Breast epithelium (tissue), 4 donors: ENCODE measurements around the gene CARHSP1. TPM values are rescaled to one million over a fixed set of nuclear protein-coding genes. Genes with fewer than 3 reads are reported as not detected.

Experiments
- DNase-seq, 2 donors: peaks; one replicate each; pipeline ENCODE4 v3.0.0-alpha.2; 2019; ENCODE audit warnings: low spot score in 2 of 2
- H3K27ac ChIP-seq, 2 donors: fragments of 200-600 bp; sonication (generic) in 1 of 2; one replicate each; pipeline ENCODE4 v1.5.1; 2016 to 2019; ENCODE audit warnings: mild to moderate bottlenecking in 1 of 2
- H3K27me3 ChIP-seq, 2 donors: fragments of 200-600 bp; sonication (generic) in 1 of 2; one replicate each; pipeline versions ENCODE4 v1.5.1 to v1.6.0; 2017 to 2019; ENCODE audit warnings: control low read depth in 1 of 2, mild to moderate bottlenecking in 1 of 2
- H3K36me3 ChIP-seq: fragments of 200-600 bp; one replicate; pipeline ENCODE4 v1.5.1; 2019
- H3K4me1 ChIP-seq, 2 donors: fragments of 200-600 bp; sonication (generic); one replicate each; pipeline ENCODE4 v1.5.1; 2016 to 2019; ENCODE audit warnings: control low read depth in 1 of 2
- H3K4me3 ChIP-seq, 3 donors: fragments of 200-600 bp; sonication (generic); 1 replicate in 2 of 3; 2 replicates in 1 of 3; pipeline ENCODE4 v1.5.1; 2016 to 2019; ENCODE audit warnings: mild to moderate bottlenecking in 3 of 3, moderate library complexity in 2 of 3
- H3K9me3 ChIP-seq, 2 donors: fragments of 200-600 bp; sonication (generic) in 1 of 2; one replicate each; pipeline ENCODE4 v1.5.1; 2016 to 2019; ENCODE audit warnings: control low read depth in 1 of 2
- POLR2A ChIP-seq: fragments of 450-650 bp; IDR thresholded peaks from one replicate; pipeline ENCODE4 v1.6.1; 2016; ENCODE audit warnings: antibody characterized with exemption, mild to moderate bottlenecking, moderate library complexity
- POLR2AphosphoS5 ChIP-seq, 3 donors: sonication (generic); formaldehyde crosslinking; IDR thresholded peaks; one replicate each; pipeline ENCODE4 v1.6.1; 2017; ENCODE audit warnings: antibody characterized with exemption in 3 of 3
- intact Hi-C: fragments of 100-400 bp; cut with DNase I; formaldehyde crosslinking; loops from one replicate; pipeline ENCODE4 v1.15.1; 2023; ENCODE audit warnings: low total_unique reads
- total RNA-seq, 3 donors: library from RNA; depleted of rRNA; stranded (reverse); fragments of >200 nt; gene quantifications; one replicate each; pipeline ENCODE4 v1.1.0, GENCODE V29; 2016
- TF ChIP-seq, protein P1 (sequence below), 3 donors: fragments of 450-650 bp; IDR thresholded peaks; one replicate each; pipeline ENCODE4 v1.5.1; 2016 to 2017; ENCODE audit warnings: antibody characterized with exemption in 3 of 3, mild to moderate bottlenecking in 3 of 3, moderate library complexity in 3 of 3

CARHSP1 gene
- total RNA-seq, 3 donors from 2014 or later: 58.6 to 126 (median 83.9) TPM

DNA sequence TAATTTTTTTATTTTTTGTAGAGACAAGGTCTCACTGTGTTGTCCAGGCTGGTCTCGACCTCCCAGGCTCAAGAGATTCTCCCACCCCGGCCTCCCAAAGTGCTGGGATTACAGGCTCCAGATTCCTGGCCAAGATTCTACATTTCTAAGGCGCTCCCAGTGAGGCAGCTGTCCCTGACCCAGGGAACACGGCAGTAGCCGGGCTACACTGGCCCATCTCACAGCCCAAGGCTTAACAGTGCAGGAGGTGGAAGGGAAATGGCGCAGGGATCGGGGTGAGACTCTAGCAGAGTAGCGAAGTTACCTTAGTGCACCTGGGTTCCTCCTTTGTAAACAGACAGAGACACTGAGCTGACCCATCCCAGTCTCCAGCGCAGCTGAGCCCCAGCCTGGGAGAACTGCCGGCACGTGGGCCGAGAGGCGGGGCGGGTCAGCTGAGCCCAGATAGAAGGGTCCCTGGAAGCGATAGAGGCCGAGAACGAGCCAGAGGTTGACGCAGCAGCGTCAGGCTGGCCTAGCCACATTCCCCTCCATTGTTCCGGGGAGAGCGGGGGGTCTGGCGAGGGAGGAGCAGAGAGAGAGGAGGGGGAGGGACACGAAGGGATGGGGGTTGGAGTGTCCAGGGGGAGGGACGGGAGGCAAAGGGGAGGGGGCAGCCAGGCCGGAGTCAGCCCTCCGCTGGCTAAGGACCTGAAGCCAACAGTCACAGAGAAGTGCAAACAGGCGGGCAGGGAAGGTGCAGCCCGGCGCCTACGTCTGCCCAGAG is 2.5 kb downstream of the CARHSP1 start:
- intact Hi-C loops: loop anchor here (10.0 kb wide), 1 partner anchor 1398 kb away; no protein-coding TSS in a partner anchor
- no peaks in the 10 kb centered on the region for H3K27me3 ChIP-seq
- DNase-seq: no peak
- H3K27ac ChIP-seq: peak overlapping the region; percentile 83 to 90
- TF ChIP-seq, protein P1, sequence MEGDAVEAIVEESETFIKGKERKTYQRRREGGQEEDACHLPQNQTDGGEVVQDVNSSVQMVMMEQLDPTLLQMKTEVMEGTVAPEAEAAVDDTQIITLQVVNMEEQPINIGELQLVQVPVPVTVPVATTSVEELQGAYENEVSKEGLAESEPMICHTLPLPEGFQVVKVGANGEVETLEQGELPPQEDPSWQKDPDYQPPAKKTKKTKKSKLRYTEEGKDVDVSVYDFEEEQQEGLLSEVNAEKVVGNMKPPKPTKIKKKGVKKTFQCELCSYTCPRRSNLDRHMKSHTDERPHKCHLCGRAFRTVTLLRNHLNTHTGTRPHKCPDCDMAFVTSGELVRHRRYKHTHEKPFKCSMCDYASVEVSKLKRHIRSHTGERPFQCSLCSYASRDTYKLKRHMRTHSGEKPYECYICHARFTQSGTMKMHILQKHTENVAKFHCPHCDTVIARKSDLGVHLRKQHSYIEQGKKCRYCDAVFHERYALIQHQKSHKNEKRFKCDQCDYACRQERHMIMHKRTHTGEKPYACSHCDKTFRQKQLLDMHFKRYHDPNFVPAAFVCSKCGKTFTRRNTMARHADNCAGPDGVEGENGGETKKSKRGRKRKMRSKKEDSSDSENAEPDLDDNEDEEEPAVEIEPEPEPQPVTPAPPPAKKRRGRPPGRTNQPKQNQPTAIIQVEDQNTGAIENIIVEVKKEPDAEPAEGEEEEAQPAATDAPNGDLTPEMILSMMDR (IDR thresholded peaks at IDR 0.05): no peak
- peak in 1 of 3 donors; percentile 21 for TF ChIP-seq POLR2AphosphoS5 (IDR thresholded peaks at IDR 0.05)
- no peaks in the 10 kb centered on the region for H3K36me3 ChIP-seq
- peak overlapping the region; percentile 79 to 88 (median 85) for H3K4me3 ChIP-seq
- no peaks in the 10 kb centered on the region for H3K9me3 ChIP-seq
- peaks cover 0 to 19% of the 10 kb centered on the region in 2 donors for H3K4me1 ChIP-seq

GRCh38 chr16:8865145-8865882 is 3.5 kb downstream of the CARHSP1 start:
- DNase-seq: no peak
- H3K9me3 ChIP-seq: no peaks in the 10 kb centered on the region
- H3K36me3 ChIP-seq: no peaks in the 10 kb centered on the region
- intact Hi-C loops: loop anchor here (10.0 kb wide), 1 partner anchor 1399 kb away; no protein-coding TSS in a partner anchor
- TF ChIP-seq POLR2AphosphoS5 (IDR thresholded peaks at IDR 0.05): no peak
- no peak for TF ChIP-seq POLR2A
- TF ChIP-seq, protein P1 (IDR thresholded peaks at IDR 0.05): no peak
- peaks cover 0 to 19% of the 10 kb centered on the region in 2 donors for H3K4me1 ChIP-seq
- H3K27ac ChIP-seq: peak overlapping the region in 1 of 2 donors; percentile 52
- H3K27me3 ChIP-seq: no peaks in the 10 kb centered on the region
- H3K4me3 ChIP-seq: peak overlapping the region in 1 of 3 donors; percentile 14

DNA sequence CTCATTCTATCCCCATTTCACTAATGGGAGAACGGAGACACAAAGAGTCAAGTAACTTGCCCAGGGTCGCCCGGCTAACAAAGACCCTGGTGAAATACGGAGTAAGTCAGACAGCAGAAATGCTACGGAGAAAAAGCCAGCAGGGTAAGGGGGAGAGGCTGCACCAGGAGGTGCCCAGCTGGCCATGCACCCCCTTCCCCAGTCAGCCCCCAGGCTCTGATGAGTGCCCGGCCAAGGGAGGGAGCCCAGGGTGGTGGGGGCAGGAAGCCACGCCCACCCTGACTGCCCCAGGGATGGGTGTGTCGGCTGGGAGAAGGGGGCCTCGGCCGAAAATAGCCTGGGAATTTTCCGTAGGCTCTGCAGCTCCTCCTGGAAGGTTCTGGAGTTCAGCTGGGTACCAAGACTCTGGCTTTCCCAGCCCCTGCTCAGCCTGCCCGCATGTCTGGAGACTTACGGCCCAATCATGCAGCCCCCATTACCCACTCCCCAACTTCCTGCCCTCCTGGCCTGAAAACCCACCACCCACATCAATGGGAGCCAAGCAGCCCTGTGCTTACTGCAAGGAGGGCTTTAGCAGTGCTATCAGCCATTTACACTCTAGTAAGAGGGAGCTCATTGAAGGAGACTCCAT is 4.2 kb downstream of the CARHSP1 start:
- no peak for DNase-seq
- Histone ChIP-seq H3K27ac (peak overlapping the region in 1 of 2 donors; percentile 52), H3K4me3 (peak overlapping the region in 1 of 3 donors; percentile 14), H3K4me1 (peaks cover 0 to 19% of the 10 kb centered on the region in 2 donors), H3K36me3 (no peaks in the 10 kb centered on the region), H3K9me3 (no peaks in the 10 kb centered on the region), H3K27me3 (no peaks in the 10 kb centered on the region)
- intact Hi-C loops: loop anchor here (10.0 kb wide), 1 partner anchor 1400 kb away; no protein-coding TSS in a partner anchor
- no peak for TF ChIP-seq POLR2A
- TF ChIP-seq, protein P1 (IDR thresholded peaks at IDR 0.05): no peak
- no peak for TF ChIP-seq POLR2AphosphoS5 (IDR thresholded peaks at IDR 0.05)

- Histone ChIP-seq H3K9me3 (no peaks in the 10 kb centered on the region), H3K27me3 (no peaks in the 10 kb centered on the region), H3K4me1 (peaks cover 0 to 19% of the 10 kb centered on the region in 2 donors), H3K36me3 (no peaks in the 10 kb centered on the region), H3K27ac (peak overlapping the region in 1 of 2 donors; percentile 2), H3K4me3 (no peak overlapping the region)
- TF ChIP-seq POLR2A: no peak
- TF ChIP-seq, protein P1 (IDR thresholded peaks at IDR 0.05): no peak
- peak in 1 of 3 donors; percentile 24 for TF ChIP-seq POLR2AphosphoS5 (IDR thresholded peaks at IDR 0.05)
- intact Hi-C loops: loop anchor here (10.0 kb wide), 1 partner anchor 1401 kb away; no protein-coding TSS in a partner anchor
- no peak for DNase-seq
These were observed 5.0 kb downstream of the CARHSP1 start for GRCh38 chr16:8863594-8864424.
